HG03342 (cell line): ENCODE data around the gene IMMP2L.
A peak's percentile ranks its signal among the peaks of the same experiment; 100 is the strongest.
"Not testable (repeated sequence)": the region's sequence is repeated elsewhere in the genome, so short reads cannot be mapped to it uniquely, and the experiment has no call there.

Source experiments
- ATAC-seq: cut with Tn5 transposase; IDR thresholded peaks from one replicate; pipeline ENCODE4 v1.9.1; 2021; ENCODE audit warnings: mild to moderate bottlenecking, moderate library complexity; ENCODE audit not compliant: unreplicated experiment

The IMMP2L gene

DNA sequence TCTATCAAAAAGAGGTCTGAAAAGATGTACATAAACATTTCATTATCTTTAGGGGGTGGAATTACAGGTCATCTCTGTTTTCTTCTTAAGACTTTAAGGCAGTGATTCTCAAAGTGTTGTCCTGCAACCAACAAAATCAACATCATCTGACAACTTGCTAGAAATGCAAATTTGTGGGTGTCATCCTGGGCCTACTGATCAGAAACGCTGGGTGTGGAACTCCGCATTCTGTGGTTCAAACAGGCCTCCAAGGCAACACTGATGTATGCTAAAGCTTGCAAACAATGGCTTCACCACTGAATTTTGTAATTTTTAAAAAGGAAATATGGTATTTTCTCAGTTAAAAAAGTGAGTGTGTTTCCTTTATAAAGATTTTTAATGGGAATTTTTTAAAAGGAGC is 873.4 kb downstream of the IMMP2L start:
- no peak for ATAC-seq

GRCh38 chr7:110685899-110686298 is 876.4 kb downstream of the IMMP2L start:
- no peak for ATAC-seq

- ATAC-seq, result no peak
Observed at GRCh38 chr7:110681941-110682340, 880.4 kb downstream of the IMMP2L start.

- ATAC-seq, result no peak
Observed at GRCh38 chr7:110677405-110677804, 884.9 kb downstream of the IMMP2L start.

- no peak for ATAC-seq
Observed at GRCh38 chr7:110676785-110677184, 885.5 kb downstream of the IMMP2L start.

- ATAC-seq, result peak; percentile 77
Observed at GRCh38 chr7:110675383-110676103, 886.7 kb downstream of the IMMP2L start.

DNA sequence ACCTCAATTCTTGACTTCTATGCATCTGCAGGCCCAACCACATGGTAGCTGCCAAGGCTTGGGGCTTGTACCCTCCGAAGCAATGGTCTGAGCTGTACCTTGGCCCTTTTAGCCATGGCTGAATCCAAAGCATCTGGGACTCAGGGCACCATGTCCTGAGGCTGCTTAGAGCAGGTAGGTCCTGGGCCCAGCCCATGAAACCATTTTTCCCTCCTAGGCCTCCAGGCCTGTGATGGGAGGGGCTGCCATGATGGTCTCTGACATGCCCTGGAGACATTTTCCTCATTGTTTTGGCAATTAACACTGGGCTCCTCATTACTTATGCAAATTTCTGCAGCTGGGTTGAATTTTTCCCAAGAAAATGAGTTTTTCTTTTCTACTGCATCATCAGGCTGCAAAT is 889.1 kb downstream of the IMMP2L start:
- no peak for ATAC-seq

- ATAC-seq, result no peak
Observed at GRCh38 chr7:110669410-110669809, 892.9 kb downstream of the IMMP2L start.

- no peak for ATAC-seq
Observed at GRCh38 chr7:110664803-110665202, 897.5 kb downstream of the IMMP2L start.

GRCh38 chr7:110660637-110661036 is 901.7 kb downstream of the IMMP2L start:
- ATAC-seq, result not testable (repeated sequence)

GRCh38 chr7:110650328-110650727 is 912.0 kb downstream of the IMMP2L start:
- no peak for ATAC-seq

GRCh38 chr7:110647266-110647665 is 915.0 kb downstream of the IMMP2L start:
- ATAC-seq, result no peak

DNA sequence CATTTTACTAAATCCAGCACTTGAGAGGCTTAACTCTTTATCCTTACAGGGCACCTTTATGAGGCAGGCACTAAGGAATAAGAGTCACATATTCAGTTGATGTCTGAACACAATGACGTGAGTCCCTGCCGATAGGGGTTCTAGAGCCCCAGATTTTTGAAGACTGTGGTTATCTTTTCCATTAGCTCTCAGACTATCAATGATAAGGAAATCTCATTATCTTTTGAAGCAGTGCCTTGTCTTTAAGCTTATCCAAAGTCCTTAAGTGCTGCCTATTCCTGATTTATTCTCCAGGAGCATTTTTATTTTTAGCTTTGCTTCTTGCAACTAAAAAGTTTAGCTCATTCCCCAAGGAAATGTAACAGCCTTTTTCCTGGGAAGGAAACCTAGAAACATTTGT is 915.5 kb downstream of the IMMP2L start:
- ATAC-seq, result no peak

DNA sequence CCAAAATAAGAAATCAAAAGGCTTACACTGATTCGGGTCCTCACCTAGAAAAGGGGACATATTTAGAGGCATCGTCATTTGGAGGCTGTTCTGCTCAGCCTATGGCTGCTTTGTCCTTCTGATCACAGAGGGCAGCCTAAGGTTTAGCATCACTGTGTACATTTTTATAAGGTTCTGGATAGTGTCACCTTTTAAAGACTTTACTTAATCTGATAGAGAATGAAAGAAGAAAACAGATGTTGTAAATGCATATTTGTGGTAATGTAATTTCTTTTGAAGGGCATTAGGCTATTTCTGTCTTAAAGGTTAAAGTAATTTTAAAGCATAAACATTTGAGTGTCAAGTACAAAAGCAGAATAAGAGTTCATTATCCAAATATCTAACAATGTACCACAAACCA is 916.7 kb downstream of the IMMP2L start:
- no peak for ATAC-seq

DNA sequence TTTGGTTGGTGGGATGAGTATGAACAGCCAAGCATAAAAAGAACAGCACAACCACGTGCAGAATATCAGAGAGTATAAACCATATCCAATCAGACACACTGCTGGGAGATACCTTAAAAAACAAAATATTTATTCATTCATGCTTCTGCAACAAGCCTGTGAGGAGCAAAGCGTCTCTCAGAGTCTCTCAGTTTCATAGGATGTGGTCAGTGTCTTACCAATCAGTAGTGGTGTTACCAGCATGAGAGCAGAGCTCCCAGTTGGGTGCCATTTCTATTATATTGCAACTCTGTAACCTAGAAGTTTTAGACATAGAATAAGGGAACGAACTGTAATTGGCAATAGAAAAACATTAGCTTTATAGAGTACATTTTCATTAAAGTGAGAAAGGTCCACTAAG is 917.2 kb downstream of the IMMP2L start:
- peak; percentile 72 for ATAC-seq

- ATAC-seq, result no peak
Observed at GRCh38 chr7:110637252-110637651, 925.0 kb downstream of the IMMP2L start.

DNA sequence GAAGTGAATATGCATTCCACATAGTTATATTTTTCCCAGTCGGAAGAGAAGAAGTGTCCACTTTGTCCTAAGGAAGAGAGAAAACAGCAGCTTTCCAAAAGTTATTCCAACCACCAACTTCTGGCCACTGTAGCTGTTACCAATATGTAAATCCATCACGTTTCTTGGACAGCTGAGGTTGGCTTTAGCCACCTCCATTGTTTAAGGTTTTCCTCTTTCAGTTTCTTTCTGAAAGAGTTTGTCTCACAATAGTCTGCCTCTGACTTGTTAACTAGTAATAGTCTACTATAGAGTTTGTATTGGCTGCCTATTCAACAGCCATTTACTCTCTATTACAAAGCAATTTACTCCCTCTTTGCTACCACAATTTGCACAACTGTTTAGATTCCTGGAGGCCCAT is 929.0 kb downstream of the IMMP2L start:
- ATAC-seq, result peak; percentile 60

DNA sequence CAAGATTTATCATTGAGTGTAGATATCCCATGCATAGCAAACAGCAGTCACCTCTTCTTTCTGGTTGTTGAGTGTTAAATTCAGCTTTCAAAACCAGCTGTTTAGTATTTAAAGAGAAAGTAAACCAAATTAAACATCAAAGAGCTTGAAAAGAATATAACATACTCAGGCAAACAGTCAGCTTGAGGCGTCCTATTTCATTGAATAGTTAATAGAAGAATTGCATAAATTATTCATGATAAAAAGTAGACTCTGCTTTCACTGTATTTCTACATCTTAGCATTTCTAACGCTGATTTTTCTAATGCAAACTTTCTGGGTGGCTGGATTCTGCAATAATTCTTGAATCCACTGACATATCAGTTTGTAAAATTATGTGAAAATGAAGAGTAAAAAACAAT is 935.9 kb downstream of the IMMP2L start:
- no peak for ATAC-seq

- ATAC-seq, result no peak
Observed at GRCh38 chr7:110625294-110625693, 937.0 kb downstream of the IMMP2L start.

DNA sequence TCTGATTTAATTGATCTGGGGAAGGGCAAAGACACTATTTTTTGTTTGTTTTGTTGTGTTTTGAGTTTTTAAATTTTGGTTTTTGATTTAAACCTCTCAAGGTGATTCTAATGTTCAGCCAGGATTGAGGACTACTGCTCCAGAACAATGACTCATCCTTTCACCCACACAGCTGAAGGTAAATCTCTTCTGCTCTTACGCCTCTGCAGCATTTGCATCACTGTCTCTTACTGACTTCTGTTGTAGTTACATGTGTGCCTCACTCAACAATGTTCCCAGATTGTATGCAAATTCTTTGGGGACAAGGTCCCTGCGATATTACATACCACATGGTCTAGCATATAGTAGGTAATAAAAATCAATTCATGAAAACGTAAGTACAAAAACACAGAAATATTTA is 938.9 kb downstream of the IMMP2L start:
- no peak for ATAC-seq

GRCh38 chr7:110621289-110621688 is 941.0 kb downstream of the IMMP2L start:
- ATAC-seq, result no peak

DNA sequence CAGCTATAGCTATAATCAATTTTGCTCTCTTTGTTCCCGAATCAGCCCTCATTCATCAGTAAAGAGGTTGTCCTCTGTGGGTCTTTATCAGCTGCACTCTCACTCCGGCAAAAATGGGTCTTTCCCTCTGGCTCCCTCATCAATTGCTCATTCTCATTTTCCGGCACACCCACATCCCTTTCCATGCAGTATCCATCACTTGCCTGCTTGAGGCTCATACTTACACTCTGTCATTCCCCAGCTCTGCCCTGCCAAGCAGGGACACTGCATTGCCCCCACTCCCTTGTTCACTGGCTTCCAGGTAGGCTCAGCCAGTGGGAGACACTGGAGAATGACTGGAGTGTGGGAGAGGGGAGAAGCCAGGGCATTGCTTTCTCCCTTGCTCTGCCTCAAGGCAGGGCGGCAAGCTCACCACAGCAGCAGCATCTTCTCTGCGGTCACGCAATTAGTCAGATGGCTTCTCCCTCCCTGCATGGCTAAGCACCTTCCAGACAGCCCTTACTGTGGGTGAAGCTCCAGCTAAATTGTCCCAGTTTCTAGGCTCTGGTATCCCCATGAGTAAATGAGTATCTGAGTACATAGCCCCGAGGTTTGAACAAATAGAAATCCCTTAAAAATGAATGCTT is 942.1 kb downstream of the IMMP2L start:
- ATAC-seq, result no peak
